ENCODE results near the gene FBLN2. TPM values are rescaled to one million over a fixed set of nuclear protein-coding genes. Genes with fewer than 3 reads are reported as not detected.

Gene FBLN2
- total and polyA plus RNA-seq, 8 donors = 1.8 to 143 (median 11.9) TPM

DNA sequence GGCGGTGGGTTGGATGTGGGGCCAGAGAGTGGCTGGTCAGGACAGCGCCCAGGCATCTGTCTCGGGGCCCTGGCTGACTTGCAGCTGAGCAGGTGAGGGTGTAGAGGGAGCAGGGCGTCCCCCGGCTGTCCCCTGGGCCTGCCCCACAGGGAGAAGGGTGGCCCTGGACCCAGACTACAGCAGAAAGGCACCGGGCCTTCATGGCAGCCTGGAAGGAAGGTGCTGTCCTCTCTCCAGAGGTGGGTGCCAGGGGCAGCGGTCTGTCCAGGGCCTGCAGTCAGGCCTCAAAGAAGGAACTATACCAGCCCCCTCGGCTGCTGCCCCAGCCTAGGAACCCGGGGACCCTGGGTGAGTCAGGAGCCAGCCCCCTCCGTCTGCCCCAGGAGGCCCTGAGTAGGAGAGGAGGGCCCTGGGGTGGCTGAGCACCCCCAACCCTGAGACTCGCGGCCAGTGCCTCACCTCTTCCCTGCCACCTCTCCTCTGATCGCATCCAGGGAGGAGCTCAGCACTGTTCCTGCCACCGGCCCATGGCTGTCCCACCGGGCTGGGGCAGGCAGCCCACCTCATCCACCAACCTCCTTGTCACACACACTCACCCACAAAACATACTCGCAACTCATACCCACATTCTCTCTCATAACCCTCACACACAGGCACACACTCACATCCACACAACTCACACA, 133.5 kb downstream of the FBLN2 start:
- DNase-seq = no peak
- intact Hi-C loops (cut with DNase I; ENCODE audit: low total_unique reads) = no loop called here
- 77 to 88% (median 85%) methylated on average over 13 to 16 of the region's 16 CpGs for WGBS, 5 donors
- Histone ChIP-seq H3K4me3 (no peak overlapping the region), H3K27me3 (peaks cover 0 to 55% (median 4%) of the 10 kb centered on the region in 3 donors), H3K27ac (no peak overlapping the region), H3K4me1 (no peaks in the 10 kb centered on the region), H3K36me3 (no peaks in the 10 kb centered on the region), H3K9me3 (no peaks in the 10 kb centered on the region)
- TF ChIP-seq POLR2AphosphoS5 (IDR thresholded peaks at IDR 0.05) = no peak
- TF ChIP-seq, protein P1, sequence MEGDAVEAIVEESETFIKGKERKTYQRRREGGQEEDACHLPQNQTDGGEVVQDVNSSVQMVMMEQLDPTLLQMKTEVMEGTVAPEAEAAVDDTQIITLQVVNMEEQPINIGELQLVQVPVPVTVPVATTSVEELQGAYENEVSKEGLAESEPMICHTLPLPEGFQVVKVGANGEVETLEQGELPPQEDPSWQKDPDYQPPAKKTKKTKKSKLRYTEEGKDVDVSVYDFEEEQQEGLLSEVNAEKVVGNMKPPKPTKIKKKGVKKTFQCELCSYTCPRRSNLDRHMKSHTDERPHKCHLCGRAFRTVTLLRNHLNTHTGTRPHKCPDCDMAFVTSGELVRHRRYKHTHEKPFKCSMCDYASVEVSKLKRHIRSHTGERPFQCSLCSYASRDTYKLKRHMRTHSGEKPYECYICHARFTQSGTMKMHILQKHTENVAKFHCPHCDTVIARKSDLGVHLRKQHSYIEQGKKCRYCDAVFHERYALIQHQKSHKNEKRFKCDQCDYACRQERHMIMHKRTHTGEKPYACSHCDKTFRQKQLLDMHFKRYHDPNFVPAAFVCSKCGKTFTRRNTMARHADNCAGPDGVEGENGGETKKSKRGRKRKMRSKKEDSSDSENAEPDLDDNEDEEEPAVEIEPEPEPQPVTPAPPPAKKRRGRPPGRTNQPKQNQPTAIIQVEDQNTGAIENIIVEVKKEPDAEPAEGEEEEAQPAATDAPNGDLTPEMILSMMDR (IDR thresholded peaks at IDR 0.05) = no peak
- no peak for TF ChIP-seq POLR2A (IDR thresholded peaks at IDR 0.05)
- TF ChIP-seq EP300 (IDR thresholded peaks at IDR 0.05) = no peak

DNA sequence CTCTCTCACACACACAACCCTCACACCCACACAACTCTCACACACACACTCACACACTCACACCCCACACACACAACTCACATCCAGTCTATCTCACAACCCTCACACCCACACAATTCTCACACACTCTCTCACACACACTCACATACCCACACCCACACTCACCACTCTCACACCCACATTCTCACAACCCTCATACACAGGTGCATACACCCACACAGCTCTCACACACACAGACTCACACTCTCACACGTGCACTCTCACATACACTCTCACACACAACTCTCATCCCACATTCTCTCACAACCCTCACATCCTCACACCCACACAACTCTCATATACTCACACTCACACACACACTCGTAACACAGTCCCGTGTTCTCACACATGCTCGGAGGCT, 134.4 kb downstream of the FBLN2 start:
- intact Hi-C loops (cut with DNase I; ENCODE audit: low total_unique reads) = no loop called here
- Histone ChIP-seq H3K4me3 (no peak overlapping the region), H3K27ac (no peak overlapping the region), H3K36me3 (no peaks in the 10 kb centered on the region), H3K4me1 (no peaks in the 10 kb centered on the region), H3K9me3 (no peaks in the 10 kb centered on the region), H3K27me3 (peaks cover 0 to 55% (median 4%) of the 10 kb centered on the region in 3 donors)
- 73 to 93% (median 88%) methylated on average over 4 of the region's 4 CpGs for WGBS, 5 donors
- no peak for DNase-seq
- TF ChIP-seq POLR2AphosphoS5 (IDR thresholded peaks at IDR 0.05) (no peak), EP300 (IDR thresholded peaks at IDR 0.05) (no peak), POLR2A (IDR thresholded peaks at IDR 0.05) (no peak)
- TF ChIP-seq, protein P1 (IDR thresholded peaks at IDR 0.05) = no peak

DNA sequence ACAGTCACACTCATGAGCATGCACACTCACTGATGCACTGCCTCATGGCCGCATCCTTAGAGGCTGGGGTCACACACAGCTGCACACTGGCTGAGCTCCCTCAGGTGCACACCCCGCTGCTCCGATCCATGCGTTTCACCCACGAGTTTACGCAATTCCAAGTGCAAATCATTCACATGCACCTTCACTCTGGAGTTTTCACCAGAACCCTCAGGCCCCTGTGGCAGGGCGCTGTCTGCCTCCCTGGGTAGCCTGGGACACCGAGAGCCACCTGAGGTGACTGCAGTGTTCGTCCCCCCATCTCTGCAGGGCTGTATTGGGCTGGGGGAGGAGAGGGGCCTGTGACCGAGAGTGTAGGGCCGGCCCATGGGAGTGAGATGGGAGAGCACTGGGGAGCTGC, 134.8 kb downstream of the FBLN2 start:
- no peak for TF ChIP-seq POLR2AphosphoS5 (IDR thresholded peaks at IDR 0.05)
- intact Hi-C loops (cut with DNase I; ENCODE audit: low total_unique reads) = no loop called here
- Histone ChIP-seq H3K36me3 (no peaks in the 10 kb centered on the region), H3K27me3 (peaks cover 0 to 55% (median 4%) of the 10 kb centered on the region in 3 donors), H3K9me3 (no peaks in the 10 kb centered on the region), H3K27ac (no peak overlapping the region), H3K4me1 (no peaks in the 10 kb centered on the region), H3K4me3 (no peak overlapping the region)
- DNase-seq = no peak
- WGBS, 5 donors = 73 to 85% (median 81%) methylated on average over 11 of the region's 11 CpGs

DNA sequence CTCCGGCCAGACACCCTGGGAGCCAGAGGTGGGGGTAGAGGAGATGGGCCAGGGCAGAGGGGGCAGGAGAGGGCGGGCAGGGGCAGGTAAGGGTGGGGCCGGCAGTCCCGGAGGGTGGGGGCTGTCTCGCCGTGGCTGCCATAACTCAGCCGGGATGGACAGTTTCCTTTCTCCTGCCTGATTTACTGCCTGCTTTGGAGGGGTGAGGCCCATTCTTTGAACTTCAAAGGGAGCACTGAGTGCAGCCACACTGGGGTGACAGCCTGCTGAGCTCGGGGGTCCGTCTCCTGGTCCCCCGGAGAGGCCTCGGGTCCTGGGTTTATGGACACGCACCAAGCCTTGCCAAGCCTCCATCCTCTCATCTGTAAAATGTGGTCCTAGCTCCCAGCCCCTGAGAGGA, 135.4 kb downstream of the FBLN2 start:
- H3K4me3 ChIP-seq = no peak overlapping the region
- 52 to 63% (median 56%) methylated on average over 6 to 12 of the region's 12 CpGs for WGBS, 5 donors
- no peak overlapping the region for H3K27ac ChIP-seq
- no peak for DNase-seq
- no peaks in the 10 kb centered on the region for H3K36me3 ChIP-seq
- H3K27me3 ChIP-seq = peaks cover 0 to 51% (median 4%) of the 10 kb centered on the region in 3 donors
- H3K9me3 ChIP-seq = no peaks in the 10 kb centered on the region
- intact Hi-C loops (cut with DNase I; ENCODE audit: low total_unique reads) = no loop called here
- TF ChIP-seq POLR2AphosphoS5 (IDR thresholded peaks at IDR 0.05) (no peak), POLR2A (IDR thresholded peaks at IDR 0.05) (no peak), EP300 (IDR thresholded peaks at IDR 0.05) (no peak)
- TF ChIP-seq, protein P1 (IDR thresholded peaks at IDR 0.05) = no peak
- no peaks in the 10 kb centered on the region for H3K4me1 ChIP-seq

DNA sequence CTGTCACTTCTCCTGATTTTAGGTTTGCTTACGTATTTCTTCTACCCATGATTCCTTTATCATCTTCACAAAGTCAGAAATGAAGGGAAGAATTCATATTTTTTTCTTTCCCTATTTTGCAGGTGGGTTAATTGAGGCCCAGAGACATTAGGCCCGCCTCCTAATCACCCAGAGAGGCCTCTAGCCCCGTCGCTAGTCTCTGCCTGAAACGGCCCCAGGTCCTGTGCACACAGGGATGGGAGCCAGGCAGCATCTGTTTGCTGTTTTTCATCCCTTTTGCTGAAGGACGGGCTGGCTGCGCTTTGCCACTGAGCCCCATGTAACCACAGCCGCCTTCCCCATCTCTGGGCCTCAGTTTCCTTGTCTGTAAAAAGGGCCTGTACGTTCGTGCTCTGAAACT, 135.9 kb downstream of the FBLN2 start:
- WGBS, 5 donors = 47 to 58% (median 56%) methylated on average over 10 of the region's 10 CpGs
- H3K36me3 ChIP-seq = no peaks in the 10 kb centered on the region
- H3K27ac ChIP-seq = no peak overlapping the region
- no peak for DNase-seq
- TF ChIP-seq POLR2AphosphoS5 (IDR thresholded peaks at IDR 0.05) (no peak), POLR2A (IDR thresholded peaks at IDR 0.05) (no peak), EP300 (IDR thresholded peaks at IDR 0.05) (no peak)
- TF ChIP-seq, protein P1 (IDR thresholded peaks at IDR 0.05) = no peak
- no peaks in the 10 kb centered on the region for H3K9me3 ChIP-seq
- no peaks in the 10 kb centered on the region for H3K4me1 ChIP-seq
- H3K27me3 ChIP-seq = peaks cover 0 to 49% (median 4%) of the 10 kb centered on the region in 3 donors
- H3K4me3 ChIP-seq = no peak overlapping the region
- intact Hi-C loops (cut with DNase I; ENCODE audit: low total_unique reads) = no loop called here
